A172 (cell line): ENCODE measurements around the gene CLCA2. TPM values are rescaled to one million over a fixed set of nuclear protein-coding genes. Genes with fewer than 3 reads are reported as not detected.

Experiments used
- DNase-seq: peaks from one replicate; pipeline ENCODE4 v3.0.0-alpha.2; 2015; ENCODE audit warnings: low spot score
- total RNA-seq: library from RNA; depleted of rRNA; stranded (reverse); fragments of >200 nt; shearing (Covaris generic); gene quantifications from 2 replicates; pipeline ENCODE4 v1.2.3, GENCODE V29; 2014

Gene CLCA2
- total RNA-seq, 1 experiment from 2014 or later = 0.24 TPM

- DNase-seq = no peak
These were observed 5.3 kb downstream of the CLCA2 start for GRCh38 chr1:86429122-86429725.

- peak; percentile 43 for DNase-seq
These were observed 5.9 kb downstream of the CLCA2 start for GRCh38 chr1:86429835-86430234.

DNA sequence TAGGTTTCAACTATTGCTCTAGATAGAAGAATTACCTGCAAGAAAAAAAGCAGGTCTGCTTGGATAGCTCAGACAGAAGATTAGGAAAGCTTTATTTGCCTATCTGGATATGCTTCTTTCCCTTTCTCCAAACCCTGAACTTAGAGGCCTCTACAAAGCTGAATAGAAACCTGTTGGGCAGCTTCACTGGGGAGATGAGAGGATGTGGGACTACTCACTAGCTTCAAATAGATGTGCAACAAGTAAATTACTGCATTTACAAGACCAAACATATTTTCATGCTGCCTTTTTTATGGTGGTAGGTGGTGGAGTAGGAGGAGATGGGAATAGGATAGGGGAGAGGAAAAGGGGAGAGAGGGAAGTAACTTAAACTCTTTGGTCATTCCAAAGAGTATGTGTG lies 6.4 kb downstream of the CLCA2 start:
- DNase-seq = no peak

GRCh38 chr1:86434059-86434458 lies 10.1 kb downstream of the CLCA2 start:
- no peak for DNase-seq

- DNase-seq = no peak
These were observed 11.4 kb downstream of the CLCA2 start for GRCh38 chr1:86435327-86435726.

GRCh38 chr1:86436041-86436440 lies 12.1 kb downstream of the CLCA2 start:
- DNase-seq = no peak

- no peak for DNase-seq
These were observed 17.6 kb downstream of the CLCA2 start for GRCh38 chr1:86441581-86441980.

DNA sequence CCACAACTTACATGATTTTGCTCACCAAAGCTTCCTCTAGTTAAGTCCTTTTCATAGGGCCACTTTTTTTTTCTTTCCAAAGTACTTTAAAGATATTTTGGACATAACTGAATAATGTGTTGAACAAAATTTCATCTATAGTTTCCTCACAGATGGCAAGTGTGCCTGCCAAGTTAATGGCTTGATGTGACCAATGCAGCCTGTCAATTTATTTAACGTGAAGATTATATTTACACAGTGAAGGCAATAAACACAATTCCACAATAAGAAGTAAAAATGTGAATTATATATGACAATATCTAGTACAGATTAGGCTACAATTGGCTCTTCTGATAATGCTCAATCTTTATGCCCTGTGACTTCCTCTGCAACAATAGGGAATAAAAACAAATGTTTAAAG lies 18.0 kb downstream of the CLCA2 start:
- DNase-seq = no peak

DNA sequence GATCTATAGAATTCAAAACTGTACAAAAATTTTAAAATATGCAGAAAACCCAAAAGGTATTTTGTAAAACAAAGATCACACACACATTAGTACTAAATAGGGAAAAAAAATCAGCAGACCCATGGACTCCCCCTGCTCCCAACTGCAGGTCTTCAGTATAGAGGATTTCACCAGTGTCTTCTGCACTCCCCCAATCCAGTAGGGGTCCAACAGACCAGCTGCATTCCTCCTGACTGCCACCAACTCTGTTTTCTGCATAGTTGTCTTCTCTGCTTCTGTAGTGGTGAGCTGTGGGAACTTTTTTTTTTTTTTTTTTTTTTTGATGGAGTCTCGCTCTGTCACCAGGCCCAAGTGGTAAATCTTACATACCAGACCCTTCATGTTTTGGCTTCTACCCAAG lies 21.9 kb downstream of the CLCA2 start:
- no peak for DNase-seq

DNA sequence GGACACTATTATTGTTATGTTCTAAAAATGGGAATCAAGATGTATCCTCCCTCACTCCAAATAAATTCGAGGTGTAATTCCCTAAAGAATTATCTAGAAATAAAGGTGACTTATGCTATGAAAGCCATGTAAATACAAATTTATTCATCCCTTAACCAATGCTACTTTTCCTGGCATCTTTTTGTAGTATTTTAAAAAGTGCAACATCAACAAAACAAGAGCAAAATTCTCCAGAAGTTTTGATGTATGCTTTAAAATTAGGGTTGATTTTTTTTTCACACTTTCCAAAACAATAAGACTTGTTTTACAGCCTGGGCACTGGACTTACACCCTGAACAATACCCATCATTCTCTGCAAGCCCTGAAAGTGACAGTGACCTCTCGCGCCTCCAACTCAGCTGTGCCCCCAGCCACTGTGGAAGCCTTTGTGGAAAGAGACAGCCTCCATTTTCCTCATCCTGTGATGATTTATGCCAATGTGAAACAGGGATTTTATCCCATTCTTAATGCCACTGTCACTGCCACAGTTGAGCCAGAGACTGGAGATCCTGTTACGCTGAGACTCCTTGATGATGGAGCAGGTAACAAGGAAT lies 23.3 kb downstream of the CLCA2 start:
- DNase-seq = no peak

- no peak for DNase-seq
These were observed 24.7 kb downstream of the CLCA2 start for GRCh38 chr1:86448670-86449069.

GRCh38 chr1:86449103-86449502 lies 25.1 kb downstream of the CLCA2 start:
- no peak for DNase-seq

GRCh38 chr1:86450847-86451246 lies 26.9 kb downstream of the CLCA2 start:
- DNase-seq = no peak

GRCh38 chr1:86453664-86454063 lies 29.7 kb downstream of the CLCA2 start:
- DNase-seq = no peak

- DNase-seq = no peak
These were observed 31.1 kb downstream of the CLCA2 start for GRCh38 chr1:86455073-86455472.

GRCh38 chr1:86460998-86461397 lies 37.0 kb downstream of the CLCA2 start:
- DNase-seq = no peak

DNA sequence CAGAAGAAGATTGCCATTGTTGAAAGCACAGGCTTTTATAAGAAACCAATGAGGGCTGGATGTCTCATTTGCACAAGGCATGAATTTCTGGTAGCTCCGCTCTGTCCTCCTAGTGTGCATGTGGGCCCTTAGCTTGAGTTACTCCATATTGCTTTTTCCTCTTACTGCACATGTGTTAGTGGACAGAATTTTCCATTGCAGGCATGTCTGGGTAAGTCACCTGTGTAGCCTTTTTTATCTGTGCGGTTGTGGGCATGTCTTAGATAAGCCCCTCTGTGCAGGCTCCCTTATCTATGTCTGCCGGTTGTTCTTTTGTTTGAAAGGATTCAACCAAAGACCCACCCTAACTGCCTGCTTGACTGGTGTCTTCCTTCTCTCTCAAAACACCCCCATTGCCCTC lies 37.5 kb downstream of the CLCA2 start:
- no peak for DNase-seq

GRCh38 chr1:86464819-86465218 lies 40.8 kb downstream of the CLCA2 start:
- DNase-seq = no peak

GRCh38 chr1:86466109-86466844 lies 42.3 kb downstream of the CLCA2 start:
- DNase-seq = no peak

DNA sequence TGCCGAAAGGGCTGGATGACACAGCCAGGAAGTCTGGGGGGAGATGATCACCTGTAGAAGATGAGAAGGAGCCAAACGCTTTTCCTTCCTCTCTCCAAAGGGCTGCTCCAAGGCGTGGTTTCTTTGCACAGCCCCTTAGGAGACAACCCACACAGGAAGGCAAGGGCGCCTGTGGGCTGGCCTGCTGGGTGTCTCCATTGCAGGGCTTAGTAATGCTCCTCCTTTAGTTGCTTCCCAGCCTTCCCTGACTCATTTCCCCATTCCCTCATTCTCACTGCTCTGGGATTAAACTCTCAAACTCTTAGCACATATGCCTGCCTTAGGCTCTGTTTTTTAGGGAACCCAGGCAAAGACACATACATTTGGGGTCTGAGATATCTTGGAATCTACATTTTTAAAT lies 43.0 kb downstream of the CLCA2 start:
- no peak for DNase-seq

DNA sequence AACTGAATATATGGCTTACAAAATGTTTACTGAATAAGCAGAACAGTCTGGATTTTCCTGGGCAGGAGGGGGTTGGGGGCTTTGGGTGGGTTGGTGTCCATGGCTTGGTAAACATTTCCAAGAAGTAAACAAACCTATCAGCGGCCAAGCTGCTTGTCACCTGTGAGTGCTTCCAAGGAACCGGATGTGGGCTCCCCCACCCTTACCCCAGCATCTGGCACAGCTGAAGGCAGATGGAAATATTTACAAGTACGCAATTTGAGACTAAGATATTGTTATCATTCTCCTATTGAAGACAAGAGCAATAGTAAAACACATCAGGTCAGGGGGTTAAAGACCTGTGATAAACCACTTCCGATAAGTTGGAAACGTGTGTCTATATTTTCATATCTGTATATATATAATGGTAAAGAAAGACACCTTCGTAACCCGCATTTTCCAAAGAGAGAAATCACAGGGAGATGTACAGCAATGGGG lies 44.6 kb downstream of the CLCA2 start, which contains the start of gene CLCA1:
TSS of gene CLCA1 (plus strand) at position 427 of the 477 bp plus-strand sequence. CDS start at position 472, 45 bp downstream.
- no peak for DNase-seq

GRCh38 chr1:86470859-86471258 lies 46.9 kb downstream of the CLCA2 start:
- DNase-seq = no peak

GRCh38 chr1:86471291-86471690 lies 47.3 kb downstream of the CLCA2 start:
- no peak for DNase-seq
